Activated T-helper 1 cell treated with Interleukin-2 at 50 U/mL for 16 hours (primary cell): Measurements from ENCODE around the gene LGR4.
"Not testable (repeated sequence)": the region's sequence is repeated elsewhere in the genome, so short reads cannot be mapped to it uniquely, and the experiment has no call there.

Source experiments
- DNase-seq: peaks from one replicate; pipeline ENCODE4 v3.0.0-alpha.2; 2020; ENCODE audit warnings: low read depth

The LGR4 gene

DNA sequence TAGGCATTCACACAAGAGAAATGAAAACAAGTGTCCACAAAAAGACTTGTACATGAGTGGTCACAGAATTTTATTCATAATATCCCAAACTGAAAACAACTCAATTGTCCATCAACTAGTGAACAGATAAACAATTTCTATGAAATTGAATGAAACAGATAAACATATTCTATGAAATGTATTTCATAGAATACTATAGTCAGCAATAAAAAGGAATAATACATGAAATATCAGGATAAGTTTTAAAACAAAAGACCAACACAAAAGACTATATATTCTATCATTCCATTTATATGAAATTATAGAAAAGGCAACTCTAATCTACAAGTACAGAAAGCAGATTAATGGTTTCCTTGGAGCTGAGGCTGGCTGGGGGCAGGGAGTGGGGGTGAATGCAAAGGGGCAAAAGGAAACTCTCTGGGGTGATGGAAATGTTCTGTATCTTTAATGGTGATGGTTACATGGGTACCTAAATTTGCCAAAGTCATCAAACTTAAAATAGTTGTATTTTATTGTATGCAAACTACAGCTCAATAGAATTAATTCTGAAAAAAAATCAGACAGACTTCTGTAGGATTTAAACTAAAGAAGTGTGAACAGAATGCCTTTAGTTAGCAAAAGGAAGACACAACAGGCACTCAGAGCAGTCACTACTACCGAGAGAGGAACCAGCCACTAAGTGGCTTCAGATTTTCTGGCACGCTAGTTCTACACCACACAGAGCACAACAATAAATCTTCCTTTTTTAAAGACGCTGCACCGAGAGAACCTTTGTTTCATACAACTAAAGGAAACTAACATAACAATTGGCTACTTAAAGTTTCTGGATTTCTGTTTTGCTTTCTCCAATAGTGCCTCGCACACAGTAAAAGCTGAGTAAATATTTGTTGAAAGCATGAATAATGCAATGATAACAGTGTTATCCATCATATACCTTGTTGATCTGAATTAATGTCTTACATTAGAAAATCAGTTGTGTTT is 124.9 kb downstream of the LGR4 start:
- DNase-seq, result no peak

DNA sequence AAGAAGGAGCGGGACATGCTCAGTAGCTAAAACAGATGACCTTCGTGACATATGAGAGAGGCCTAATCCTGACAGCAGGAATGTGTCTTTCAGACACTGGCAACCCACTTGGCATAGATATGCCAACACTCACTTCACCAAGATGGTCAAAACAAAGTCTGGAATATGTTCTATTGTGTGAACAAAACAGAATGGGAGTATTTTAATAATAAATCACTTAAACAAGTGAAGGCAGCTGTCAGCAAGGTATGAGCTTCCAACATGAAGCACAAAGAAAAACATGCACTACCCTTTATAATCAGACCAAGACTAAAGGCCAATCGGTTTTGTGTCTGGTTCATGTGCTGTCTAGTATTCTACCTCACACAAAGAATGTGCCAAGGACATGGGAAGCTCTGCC is 132.6 kb downstream of the LGR4 start:
- DNase-seq, result no peak

DNA sequence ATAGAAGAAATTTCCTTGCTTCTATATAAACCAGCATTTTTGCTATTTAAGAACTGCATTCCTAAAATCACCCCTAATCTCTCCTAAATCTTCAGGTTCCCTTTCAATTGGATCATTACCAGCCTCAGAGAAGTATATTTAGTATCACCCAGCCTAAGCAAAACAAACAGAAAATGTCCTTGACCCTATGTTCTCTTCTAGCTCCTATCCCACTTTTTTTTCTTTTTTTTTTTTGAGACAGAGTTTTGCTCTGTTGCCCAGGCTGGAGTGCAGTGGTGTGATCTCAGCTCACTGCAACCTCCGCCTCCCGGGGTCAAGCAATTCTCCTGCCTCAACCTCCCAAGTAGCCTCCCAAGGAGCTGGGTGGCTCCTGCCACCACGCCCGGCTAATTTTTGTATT is 137.8 kb downstream of the LGR4 start:
- not testable (repeated sequence) for DNase-seq

DNA sequence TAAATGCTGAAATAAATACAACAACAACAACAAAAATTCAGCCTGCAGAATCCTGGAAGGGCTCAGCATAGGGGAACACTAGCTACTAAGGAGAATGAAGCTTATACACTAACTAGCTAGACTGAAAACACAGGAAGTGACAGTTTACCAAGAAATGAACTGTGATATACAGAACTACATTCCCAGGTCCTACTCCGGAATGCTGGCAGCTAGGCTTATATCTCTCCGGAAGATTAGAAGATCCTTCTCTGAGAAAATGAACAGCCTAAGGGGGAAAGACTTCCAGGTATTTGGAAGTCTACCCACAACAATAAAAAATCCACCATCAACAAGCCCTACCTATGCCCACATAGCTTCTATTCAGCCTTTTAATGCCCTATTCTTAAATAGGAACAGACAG is 140.6 kb downstream of the LGR4 start:
- DNase-seq, result no peak

DNA sequence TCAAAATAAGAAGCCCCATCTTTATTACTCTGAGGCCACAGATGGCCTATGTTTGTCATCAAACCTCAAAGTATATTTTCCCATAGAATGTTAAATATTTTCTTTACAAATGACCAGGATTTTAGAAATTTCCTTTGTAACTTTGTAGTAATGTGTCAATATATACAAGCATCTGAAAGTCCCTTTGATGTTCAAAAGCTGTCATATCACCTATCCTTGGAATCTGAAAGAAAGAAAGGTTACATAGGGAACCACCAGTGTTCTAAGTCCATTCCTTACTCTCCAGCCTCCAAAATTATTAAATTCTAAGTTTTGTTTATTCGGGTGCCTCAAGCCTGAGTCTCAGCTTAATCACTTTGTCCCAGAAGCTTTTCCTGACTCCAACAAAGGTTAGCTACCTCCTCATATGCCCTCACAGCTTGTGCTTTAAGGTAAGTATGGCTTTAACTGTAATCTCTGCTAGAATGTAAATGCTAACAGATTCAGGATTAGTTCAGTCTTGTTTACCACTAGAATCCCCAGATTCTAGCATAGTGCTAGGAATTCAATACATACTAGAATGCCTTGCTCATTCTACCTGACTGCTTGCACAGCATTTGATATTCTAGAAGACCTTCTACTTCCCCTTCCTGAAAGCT is 141.8 kb downstream of the LGR4 start:
- DNase-seq, result no peak

DNA sequence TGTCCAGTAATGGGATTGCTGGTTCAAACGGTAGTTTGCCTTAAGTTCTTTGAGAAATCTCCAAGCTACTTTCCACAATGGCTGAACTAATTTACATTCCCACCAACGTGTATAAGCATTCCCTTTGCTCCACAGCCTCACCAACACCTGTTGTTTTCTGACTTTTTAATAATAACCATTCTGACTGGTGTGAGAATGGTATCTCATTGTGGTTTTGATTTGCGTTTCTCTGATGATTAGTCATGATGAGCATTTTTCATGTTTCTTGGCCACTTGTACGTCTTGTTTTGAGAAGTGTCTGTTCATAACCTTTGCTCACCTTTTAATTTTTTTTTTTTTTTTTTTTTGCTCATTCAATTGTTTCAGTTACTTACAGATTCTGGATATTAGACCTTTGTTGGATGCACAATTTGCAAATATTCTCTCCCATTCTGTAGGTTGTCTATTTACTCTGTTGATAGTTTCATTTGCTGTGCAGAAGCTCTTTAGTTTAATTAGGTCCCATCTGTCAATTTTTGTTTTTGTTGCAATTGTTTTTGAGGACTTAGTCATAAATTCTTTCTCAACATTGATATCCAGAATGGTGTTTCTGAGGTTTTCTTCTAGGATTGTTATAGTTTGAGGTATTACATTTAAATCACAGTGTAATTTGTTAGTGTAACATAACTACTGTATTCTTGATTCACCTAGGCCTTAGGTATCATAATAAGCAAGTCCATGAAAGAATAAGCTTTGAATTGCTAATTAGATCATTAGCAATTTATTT is 142.5 kb downstream of the LGR4 start:
- no peak for DNase-seq

DNA sequence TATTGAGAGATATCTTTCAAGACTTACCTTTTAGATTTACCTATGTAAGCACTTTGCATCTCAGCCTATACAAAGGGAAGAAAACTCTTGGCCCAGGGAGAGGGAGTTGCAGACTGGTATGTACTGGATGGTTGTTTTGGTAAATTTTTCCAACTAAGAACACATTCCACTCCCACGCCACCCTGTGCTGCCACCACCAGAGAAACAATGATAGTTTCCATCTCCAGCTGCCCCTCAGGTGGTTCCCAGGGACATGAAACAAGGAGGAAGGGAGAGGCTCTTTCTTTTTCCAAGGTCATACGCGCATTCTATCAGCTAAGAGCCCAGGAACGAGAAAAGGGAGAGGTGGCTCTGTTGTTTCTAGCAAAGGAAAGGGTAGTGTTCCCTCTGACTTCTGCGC is 144.0 kb downstream of the LGR4 start:
- DNase-seq, result no peak

DNA sequence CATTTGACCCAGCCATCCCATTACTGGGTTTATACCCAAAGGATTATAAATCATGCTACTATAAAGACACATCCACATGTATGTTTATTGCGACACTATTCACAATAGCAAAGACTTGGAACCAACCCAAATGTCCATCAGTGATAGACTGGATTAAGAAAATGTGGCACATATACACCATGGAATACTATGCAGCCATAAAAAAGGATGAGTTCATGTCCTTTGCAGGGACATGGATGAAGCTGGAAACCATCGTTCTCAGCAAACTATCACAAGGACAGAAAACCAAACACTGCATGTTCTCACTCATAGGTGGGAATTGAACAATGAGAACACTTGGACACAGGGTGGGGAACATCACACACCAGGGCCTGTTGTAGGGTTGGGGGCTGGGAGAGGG is 145.5 kb downstream of the LGR4 start:
- not testable (repeated sequence) for DNase-seq

DNA sequence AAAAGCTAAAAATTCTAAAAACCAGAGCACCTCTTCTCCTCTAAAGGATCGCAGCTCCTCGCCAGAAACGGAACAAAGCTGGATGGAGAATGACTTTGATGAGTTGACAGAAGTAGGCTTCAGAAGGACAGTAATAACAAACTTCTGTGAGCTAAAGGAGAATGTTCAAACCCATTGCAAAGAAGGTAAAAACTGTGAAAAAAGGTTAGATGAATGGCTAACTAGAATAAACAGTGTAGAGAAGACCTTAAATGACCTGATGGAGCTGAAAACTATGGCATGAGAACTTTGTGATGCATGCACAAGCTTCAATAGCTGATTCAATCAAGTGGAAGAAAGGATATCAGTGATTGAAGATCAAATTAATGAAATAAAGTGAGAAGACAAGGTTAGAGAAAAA is 150.4 kb downstream of the LGR4 start:
- not testable (repeated sequence) for DNase-seq

DNA sequence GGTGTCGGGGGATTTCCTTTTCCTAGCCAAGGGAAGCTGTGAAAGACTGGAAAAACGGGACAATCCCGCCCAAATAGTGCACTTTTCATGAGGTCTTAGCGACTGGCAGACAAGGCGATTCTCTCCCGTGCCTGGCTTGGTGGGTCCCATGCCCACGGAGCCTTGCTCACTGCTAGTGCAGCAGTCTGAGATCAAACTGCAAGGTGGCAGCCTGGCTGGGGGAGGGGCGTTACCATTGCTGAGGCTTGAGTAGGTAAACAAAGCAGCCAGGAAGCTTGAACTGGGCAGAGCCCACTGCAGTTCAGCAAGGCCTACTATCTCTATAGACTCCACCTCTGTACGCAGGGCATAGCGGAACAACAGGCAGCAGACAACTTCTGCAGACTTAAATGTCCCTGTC is 151.2 kb downstream of the LGR4 start:
- not testable (repeated sequence) for DNase-seq

DNA sequence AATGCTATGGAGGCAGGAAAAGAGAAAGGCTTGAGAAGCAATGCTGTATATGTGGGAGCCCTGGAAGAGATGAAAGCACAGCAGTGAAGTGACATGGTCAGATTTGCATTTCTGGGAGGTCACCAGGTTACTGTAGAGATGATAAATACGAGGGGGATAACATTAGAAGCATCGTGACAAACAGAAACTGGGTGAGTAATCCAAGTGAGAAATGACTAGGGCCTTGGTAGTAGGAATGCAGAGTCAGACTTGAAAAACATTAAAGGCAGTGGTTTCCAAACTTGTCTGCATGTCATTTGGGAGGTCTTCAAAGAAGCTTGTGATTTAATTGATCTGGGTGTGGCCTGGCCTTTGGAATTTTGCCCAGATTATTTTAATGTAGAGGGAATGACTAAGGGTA is 153.5 kb downstream of the LGR4 start:
- DNase-seq, result no peak

DNA sequence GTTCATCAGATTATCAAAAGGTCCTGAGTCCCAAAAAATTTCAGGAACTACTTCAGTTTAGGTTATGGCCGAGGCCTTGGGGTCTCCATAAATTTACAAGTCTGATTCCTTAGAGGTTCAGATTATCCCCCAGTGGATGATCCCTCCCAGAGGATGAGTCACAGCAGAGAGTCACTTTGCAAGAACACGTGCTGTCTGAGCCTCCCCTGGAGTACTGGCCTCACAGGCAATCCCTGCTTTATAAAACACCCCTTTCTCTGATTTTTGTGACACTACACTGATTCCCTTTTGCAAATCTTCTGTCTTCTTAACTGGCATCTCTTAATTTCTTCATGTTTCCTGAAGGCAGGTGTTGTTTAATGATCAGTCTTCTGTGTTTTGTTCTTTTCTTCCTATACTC is 154.8 kb downstream of the LGR4 start:
- DNase-seq, result no peak
